ENCODE results near the gene COL9A2.

GRCh38 chr1:40252601-40253000 is 64.5 kb downstream of the COL9A2 start:
- no peak for TF ChIP-seq POLR2A (IDR thresholded peaks at IDR 0.05; ENCODE audit: low read depth, low read length)
- TF ChIP-seq POLR2AphosphoS5 (IDR thresholded peaks at IDR 0.05; ENCODE audit: low read depth, low read length): no peak

Measured in GM12891 (cell line).